Measurements from ENCODE around the gene ASPSCR1.

Gene ASPSCR1

GRCh38 chr17:82006468-82007227 is 29.2 kb downstream of the ASPSCR1 start:
- no peak overlapping the region for H3K4me3 ChIP-seq (ENCODE audit: low read length)
- no peak for TF ChIP-seq CTCF (conservative IDR thresholded peaks at IDR 0.05; ENCODE audit: low read depth, low read length)
- no peak for DNase-seq (ENCODE audit: low read depth)

- no peak for TF ChIP-seq CTCF (conservative IDR thresholded peaks at IDR 0.05; ENCODE audit: low read depth, low read length)
- DNase-seq (ENCODE audit: low read depth): no peak
- H3K4me3 ChIP-seq (ENCODE audit: low read length): no peak overlapping the region
Measured at GRCh38 chr17:82007228-82007494, 29.7 kb downstream of the ASPSCR1 start.

GRCh38 chr17:82007495-82008257 is 30.2 kb downstream of the ASPSCR1 start:
- H3K4me3 ChIP-seq (ENCODE audit: low read length): no peak overlapping the region
- TF ChIP-seq CTCF (conservative IDR thresholded peaks at IDR 0.05; ENCODE audit: low read depth, low read length): peak; percentile 36
- no peak for DNase-seq (ENCODE audit: low read depth)

GRCh38 chr17:82008258-82008940 is 31.0 kb downstream of the ASPSCR1 start:
- TF ChIP-seq CTCF (conservative IDR thresholded peaks at IDR 0.05; ENCODE audit: low read depth, low read length): no peak
- no peak overlapping the region for H3K4me3 ChIP-seq (ENCODE audit: low read length)

GRCh38 chr17:82008941-82009405 is 31.5 kb downstream of the ASPSCR1 start:
- no peak overlapping the region for H3K4me3 ChIP-seq (ENCODE audit: low read length)
- no peak for TF ChIP-seq CTCF (conservative IDR thresholded peaks at IDR 0.05; ENCODE audit: low read depth, low read length)
- no peak for DNase-seq (ENCODE audit: low read depth)

More at GRCh38 chr17:82008258-82008940, 31.0 kb downstream of the ASPSCR1 start:
- DNase-seq (ENCODE audit: low read depth): no peak

- H3K4me3 ChIP-seq (ENCODE audit: low read length): no peak overlapping the region
- no peak for TF ChIP-seq CTCF (conservative IDR thresholded peaks at IDR 0.05; ENCODE audit: low read depth, low read length)
- DNase-seq (ENCODE audit: low read depth): no peak
Measured at GRCh38 chr17:82009413-82009812, 32.0 kb downstream of the ASPSCR1 start.

Measured in retinal pigment epithelial cell (primary cell).